B cell (primary cell): ENCODE results near the gene INSC. TPM values are rescaled to one million over a fixed set of nuclear protein-coding genes. Genes with fewer than 3 reads are reported as not detected.

Source experiments
- ATAC-seq: fragments of 200-7000 bp; cut with Tn5 transposase; one replicate; pipeline ENCODE4 v1.10.0; 2021; ENCODE audit warnings: low read depth, mild to moderate bottlenecking, moderate number of reproducible peaks, moderate library complexity
- CTCF ChIA-PET: fragments of 350-600 bp; sonication (Branson Sonifier 250); formaldehyde crosslinking; loops from one replicate; lab custom pipeline; 2021; ENCODE audit warnings: antibody characterized with exemption, inconsistent platforms; lab: Charles Lee
- POLR2A ChIA-PET: fragments of 350-600 bp; sonication (Branson Sonifier 250); formaldehyde crosslinking; loops from one replicate; lab custom pipeline; 2021; ENCODE audit warnings: antibody characterized with exemption; lab: Charles Lee
- DNase-seq: peaks from one replicate; pipeline ENCODE4 v3.0.0; 2013
- H2AFZ ChIP-seq: 2 replicates; pipeline ENCODE4 v1.6.1; 2012; ENCODE audit warnings: mild to moderate bottlenecking, low read depth, low read length; ENCODE audit not compliant: insufficient read depth, poor library complexity, severe bottlenecking
- H3K27ac ChIP-seq, 2 donors: 1 replicate in 1 of 2; 2 replicates in 1 of 2; pipeline ENCODE4 v1.5.1; 2012 to 2013; ENCODE audit warnings: low read length in 2 of 2, mild to moderate bottlenecking in 2 of 2, moderate library complexity in 1 of 2
- H3K27me3 ChIP-seq, 4 experiments: fragments of 200-600 bp in 1 of 4; sonication (generic) in 1 of 4; replicated peaks in 1 of 4; 1 replicate in 2 of 4; 2 replicates in 2 of 4; pipeline versions ENCODE4 v1.6.1 to v1.7.0; 2013 to 2016; ENCODE audit warnings: low read length in 3 of 4, mild to moderate bottlenecking in 2 of 4, mixed read lengths in 1 of 4, moderate library complexity in 1 of 4; ENCODE audit not compliant: insufficient read depth in 4 of 4, control insufficient read depth in 3 of 4; ENCODE audit errors: control extremely low read depth in 1 of 4
- H3K36me3 ChIP-seq, 2 experiments: replicated peaks in 1 of 2; 1 replicate in 1 of 2; 2 replicates in 1 of 2; pipeline versions ENCODE4 v1.6.1 to v1.7.1; 2013; ENCODE audit warnings: low read length in 1 of 2; ENCODE audit not compliant: insufficient read depth in 2 of 2, control insufficient read depth in 1 of 2; ENCODE audit errors: control extremely low read depth in 1 of 2, extremely low read depth in 1 of 2
- H3K4me1 ChIP-seq, 2 donors: fragments of 200-600 bp in 1 of 2; sonication (generic) in 1 of 2; 1 replicate in 1 of 2; 2 replicates in 1 of 2; pipeline versions ENCODE4 v1.5.1 to v1.6.1; 2013 to 2017; ENCODE audit warnings: low read length in 2 of 2; ENCODE audit not compliant: control insufficient read depth in 2 of 2, insufficient read depth in 2 of 2
- H3K4me2 ChIP-seq: replicated peaks from 2 replicates; pipeline ENCODE3; 2012; ENCODE audit warnings: mild to moderate bottlenecking, low read depth, low read length; ENCODE audit not compliant: poor library complexity, severe bottlenecking
- H3K4me3 ChIP-seq, 5 experiments: fragments of 200-600 bp in 1 of 5; sonication (generic) in 1 of 5; 1 replicate in 3 of 5; 2 replicates in 2 of 5; pipeline versions ENCODE4 v1.5.1 to v1.7.0; 2011 to 2016; ENCODE audit warnings: low read length in 4 of 5, mild to moderate bottlenecking in 4 of 5, low read depth in 2 of 5, control low read depth in 1 of 5, moderate library complexity in 1 of 5; ENCODE audit not compliant: insufficient read depth in 1 of 5; ENCODE audit errors: control extremely low read depth in 1 of 5, extremely low read depth in 1 of 5
- H3K79me2 ChIP-seq: fragments of 200-600 bp; sonication (generic); one replicate; pipeline ENCODE4 v1.6.0; 2016; ENCODE audit warnings: low read length; ENCODE audit not compliant: control insufficient read depth, insufficient read depth
- H3K9ac ChIP-seq: fragments of 200-600 bp; sonication (generic); 2 replicates; pipeline ENCODE4 v1.6.1; 2017; ENCODE audit warnings: mild to moderate bottlenecking, low read length, moderate library complexity
- H3K9me3 ChIP-seq, 3 donors: one replicate each; pipeline versions ENCODE4 v1.6.1 to v1.7.1; 2013; ENCODE audit warnings: low read length in 2 of 3; ENCODE audit not compliant: control insufficient read depth in 2 of 3, insufficient read depth in 1 of 3; ENCODE audit errors: control extremely low read depth in 1 of 3
- H4K20me1 ChIP-seq: 2 replicates; pipeline ENCODE4 v1.6.0; 2012; ENCODE audit warnings: mild to moderate bottlenecking, low read length; ENCODE audit not compliant: insufficient read depth, control insufficient read depth, poor library complexity, severe bottlenecking
- H3K27ac Mint-ChIP-seq: one replicate; pipeline ENCODE4 v1.8.0; 2021; ENCODE audit warnings: mixed read lengths
- H3K27me3 Mint-ChIP-seq: one replicate; pipeline ENCODE4 v1.8.0; 2021; ENCODE audit warnings: mixed read lengths
- H3K4me1 Mint-ChIP-seq: one replicate; pipeline ENCODE4 v1.8.0; 2021; ENCODE audit warnings: mixed read lengths
- H3K4me3 Mint-ChIP-seq: one replicate; pipeline ENCODE4 v1.8.0; 2021; ENCODE audit warnings: mixed read lengths
- H3K9me3 Mint-ChIP-seq: one replicate; pipeline ENCODE4 v1.8.0; 2022; ENCODE audit warnings: mixed read lengths; ENCODE audit not compliant: insufficient read depth
- EZH2 ChIP-seq: IDR thresholded peaks from 2 replicates; pipeline ENCODE4 v1.6.1; 2012; ENCODE audit warnings: borderline replicate concordance, low read depth, mild to moderate bottlenecking, moderate library complexity, low read length; ENCODE audit not compliant: insufficient read depth, poor library complexity, severe bottlenecking
- WGBS: methylation state at CpG from one replicate; pipeline ENCODE4 v1.1.5; 2013; ENCODE audit warnings: missing lambda C conversion rate; ENCODE audit not compliant: insufficient coverage; 5-methylcytosine and 5-hydroxymethylcytosine counted together
- intact Hi-C: fragments of 100-400 bp; cut with micrococcal nuclease; formaldehyde crosslinking; loops from one replicate; pipeline ENCODE4 v1.10.0; 2022
- polyA plus RNA-seq: library from polyadenylated mRNA; depleted of rRNA; stranded (reverse); fragments of >200 nt; gene quantifications from 2 replicates; pipeline ENCODE4 v1.2.3, GENCODE V29; 2012
- total RNA-seq, 2 donors: library from RNA; stranded (reverse); fragments of 120-200 nt in 1 of 2; gene quantifications; 1 replicate in 1 of 2; 2 replicates in 1 of 2; pipeline versions ENCODE4 v1.2.3 to v1.2.4, GENCODE V29; 2013 to 2022
- TF ChIP-seq, protein P1 (sequence below): fragments of 200-600 bp; IDR thresholded peaks from one replicate; pipeline ENCODE4 v1.8.0; 2022; ENCODE audit warnings: antibody characterized with exemption, mild to moderate bottlenecking

INSC gene
- total and polyA plus RNA-seq, 2 donors (not counting 1 experiment from before 2014, with no cell fraction given), result 0.10 TPM; not detected in 1

DNA sequence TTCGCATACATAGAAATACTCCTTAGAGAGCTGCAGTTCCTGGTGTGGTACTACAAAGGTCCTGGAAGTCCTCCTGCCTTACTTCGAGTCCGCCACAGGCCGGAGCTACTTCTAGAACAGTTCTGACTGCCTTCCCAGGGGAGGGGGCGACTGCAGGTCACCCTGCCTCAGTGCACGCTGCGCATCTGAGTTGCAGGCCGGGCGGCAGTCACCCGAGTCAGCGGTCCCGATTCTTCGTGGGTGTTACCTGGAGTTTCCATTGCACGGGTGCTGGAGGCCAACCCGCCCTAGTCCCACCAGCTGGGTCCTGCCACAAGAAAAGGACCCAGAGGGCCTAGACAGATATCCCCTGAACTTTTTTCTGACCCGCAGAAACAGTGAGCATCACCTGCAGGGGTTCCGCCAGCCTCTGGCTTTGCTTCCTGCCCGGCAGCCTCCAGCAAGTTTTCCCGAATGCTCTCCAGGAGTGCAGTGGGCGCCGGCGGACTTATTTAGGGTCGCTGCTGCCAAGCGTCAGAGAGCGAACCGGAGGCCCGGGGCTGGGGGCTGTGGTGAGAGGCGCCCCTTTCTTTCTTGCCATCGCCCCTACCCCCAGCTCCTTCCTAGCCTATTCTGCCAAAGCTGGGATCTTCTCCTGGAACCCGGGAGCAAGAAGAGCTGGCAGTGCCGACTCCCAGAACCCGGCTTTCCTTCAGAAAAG is 43.0 kb upstream of the INSC start:
- CTCF ChIA-PET, result no interaction called here
- POLR2A ChIA-PET, result no interaction called here
- no peak for ATAC-seq
- Histone ChIP-seq H3K27me3 (peaks cover 0 to 52% (median 16%) of the 10 kb centered on the region in 4 experiments), H3K27ac (no peak overlapping the region), H2AFZ (no peak overlapping the region), H3K4me2 (no peak overlapping the region), H4K20me1 (no peaks in the 10 kb centered on the region), H3K79me2 (no peaks in the 10 kb centered on the region), H3K9me3 (peaks cover 1 to 38% (median 2%) of the 10 kb centered on the region in 3 donors), H3K9ac (no peak overlapping the region), H3K4me1 (peaks cover 19% of the 10 kb centered on the region in 2 donors), H3K4me3 (no peak overlapping the region), H3K36me3 (no peaks in the 10 kb centered on the region)
- Mint-ChIP-seq H3K9me3 (peaks cover 6% of the 10 kb centered on the region), H3K27me3 (peaks cover 57% of the 10 kb centered on the region), H3K4me3 (no peak overlapping the region), H3K4me1 (peaks cover 17% of the 10 kb centered on the region), H3K27ac (no peak overlapping the region)
- no peak for DNase-seq
- WGBS, result 93% methylated on average over 32 of the region's 32 CpGs
- no peak for TF ChIP-seq EZH2
- TF ChIP-seq, protein P1, sequence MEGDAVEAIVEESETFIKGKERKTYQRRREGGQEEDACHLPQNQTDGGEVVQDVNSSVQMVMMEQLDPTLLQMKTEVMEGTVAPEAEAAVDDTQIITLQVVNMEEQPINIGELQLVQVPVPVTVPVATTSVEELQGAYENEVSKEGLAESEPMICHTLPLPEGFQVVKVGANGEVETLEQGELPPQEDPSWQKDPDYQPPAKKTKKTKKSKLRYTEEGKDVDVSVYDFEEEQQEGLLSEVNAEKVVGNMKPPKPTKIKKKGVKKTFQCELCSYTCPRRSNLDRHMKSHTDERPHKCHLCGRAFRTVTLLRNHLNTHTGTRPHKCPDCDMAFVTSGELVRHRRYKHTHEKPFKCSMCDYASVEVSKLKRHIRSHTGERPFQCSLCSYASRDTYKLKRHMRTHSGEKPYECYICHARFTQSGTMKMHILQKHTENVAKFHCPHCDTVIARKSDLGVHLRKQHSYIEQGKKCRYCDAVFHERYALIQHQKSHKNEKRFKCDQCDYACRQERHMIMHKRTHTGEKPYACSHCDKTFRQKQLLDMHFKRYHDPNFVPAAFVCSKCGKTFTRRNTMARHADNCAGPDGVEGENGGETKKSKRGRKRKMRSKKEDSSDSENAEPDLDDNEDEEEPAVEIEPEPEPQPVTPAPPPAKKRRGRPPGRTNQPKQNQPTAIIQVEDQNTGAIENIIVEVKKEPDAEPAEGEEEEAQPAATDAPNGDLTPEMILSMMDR, result no peak
- intact Hi-C loops, result no loop called here

DNA sequence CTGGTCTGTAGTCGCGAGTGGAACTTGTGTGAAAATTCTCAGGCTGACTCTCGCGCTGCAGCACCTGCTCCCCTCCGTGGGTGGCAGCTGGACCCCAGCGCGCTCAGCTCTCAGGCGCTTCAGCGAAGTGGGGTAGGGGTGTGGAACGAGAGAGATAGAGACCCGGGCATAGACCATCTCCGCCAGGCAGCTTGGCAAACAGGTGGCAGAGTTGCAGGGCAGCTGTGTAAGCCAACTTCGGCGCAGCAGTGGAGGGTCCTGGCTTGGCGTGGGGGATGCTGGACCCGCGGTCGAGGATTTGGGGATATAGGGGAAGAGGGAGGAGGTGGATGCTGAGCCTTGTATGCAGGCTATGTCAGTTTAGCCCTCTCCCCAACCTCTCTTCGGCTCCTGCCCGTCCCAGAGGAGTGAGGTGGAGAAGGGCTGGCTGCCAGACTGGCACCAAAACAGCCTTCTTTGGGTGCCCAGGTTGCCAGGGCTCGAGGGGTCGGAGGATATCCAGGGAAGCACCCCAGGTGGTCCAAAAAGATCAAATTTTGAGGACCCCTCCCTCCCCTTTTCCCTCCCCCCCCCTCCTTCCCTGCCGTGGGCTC is 42.1 kb upstream of the INSC start:
- H3K4me2 ChIP-seq, result no peak overlapping the region
- Mint-ChIP-seq H3K4me1 (peaks cover 17% of the 10 kb centered on the region), H3K27ac (no peak overlapping the region), H3K9me3 (peaks cover 6% of the 10 kb centered on the region), H3K27me3 (peaks cover 63% of the 10 kb centered on the region), H3K4me3 (peak overlapping the region; percentile 13)
- H2AFZ ChIP-seq, result no peak overlapping the region
- no peak for TF ChIP-seq EZH2
- TF ChIP-seq, protein P1, result no peak
- H3K9me3 ChIP-seq, result peaks cover 0 to 38% (median 2%) of the 10 kb centered on the region in 3 donors
- H3K79me2 ChIP-seq, result no peaks in the 10 kb centered on the region
- H3K4me3 ChIP-seq, result no peak overlapping the region
- intact Hi-C loops, result no loop called here
- ChIA-PET CTCF (interaction anchor here (3.3 to 6.0 kb wide), 2 partner anchors 165 to 283 kb away, joined by 21 to 129 read pairs; no protein-coding TSS in a partner anchor), POLR2A (no interaction called here)
- WGBS, result 88% methylated on average over 16 of the region's 23 CpGs
- no peak for DNase-seq
- peaks cover 0 to 52% (median 16%) of the 10 kb centered on the region in 4 experiments for H3K27me3 ChIP-seq
- ATAC-seq, result no peak
- H3K4me1 ChIP-seq, result peaks cover 19% of the 10 kb centered on the region in 2 donors
- no peak overlapping the region for H3K27ac ChIP-seq
- H3K36me3 ChIP-seq, result no peaks in the 10 kb centered on the region
- H3K9ac ChIP-seq, result no peak overlapping the region
- no peaks in the 10 kb centered on the region for H4K20me1 ChIP-seq
